Measurements from ENCODE around the gene PKIG. TPM values are rescaled to one million over a fixed set of nuclear protein-coding genes. Genes with fewer than 3 reads are reported as not detected.

Gene PKIG
- total RNA-seq, 2 experiments from 2014 or later: 31.7 to 46.9 TPM

- ChIA-PET CTCF (ENCODE audit: unreplicated experiment) (no interaction called here), POLR2A (no interaction called here)
- Histone ChIP-seq H3K4me3 (ENCODE audit: low read depth, low read length, poor library complexity, severe bottlenecking) (no peak overlapping the region), H4K20me1 (ENCODE audit: insufficient read depth, low read length) (no peaks in the 10 kb centered on the region), H3K4me1 (ENCODE audit: insufficient read depth, low read length, poor library complexity, severe bottlenecking) (peaks cover 51% of the 10 kb centered on the region), H3K4me2 (ENCODE audit: low read length) (peak overlapping the region; percentile 13; the same call in 1 of the 2 replicates), H3K9me3 (ENCODE audit: low read length) (no peaks in the 10 kb centered on the region), H3K9me2 (ENCODE audit: insufficient read depth, low read length) (no peaks in the 10 kb centered on the region), H2AFZ (ENCODE audit: low read length) (no peak overlapping the region), H3K36me3 (ENCODE audit: insufficient read depth, low read length) (peaks cover 83% of the 10 kb centered on the region), H3K79me2 (ENCODE audit: insufficient read depth, low read depth, low read length) (peaks cover 42% of the 10 kb centered on the region; the same call in 1 of the 2 replicates), H3K27ac (ENCODE audit: low read depth, low read length, poor library complexity, severe bottlenecking) (no peak overlapping the region)
- TF ChIP-seq CTCF (conservative IDR thresholded peaks at IDR 0.05; ENCODE audit: low read length): no peak
- no peak for TF ChIP-seq EZH2phosphoT487 (IDR thresholded peaks at IDR 0.05; ENCODE audit: borderline replicate concordance, low read depth, low read length)
- intact Hi-C loops (cut with micrococcal nuclease; ENCODE audit: unreplicated experiment): no loop called here
- no peak for DNase-seq (ENCODE audit: low spot score)
- no TSS peak for BruUV-seq (replicated peaks)
Measured at GRCh38 chr20:44600301-44600700, 17.9 kb downstream of the PKIG start.

GRCh38 chr20:44600758-44601201 is 18.4 kb downstream of the PKIG start:
- Histone ChIP-seq H3K4me1 (ENCODE audit: insufficient read depth, low read length, poor library complexity, severe bottlenecking) (peaks cover 48% of the 10 kb centered on the region), H4K20me1 (ENCODE audit: insufficient read depth, low read length) (no peaks in the 10 kb centered on the region), H3K27ac (ENCODE audit: low read depth, low read length, poor library complexity, severe bottlenecking) (no peak overlapping the region), H3K79me2 (ENCODE audit: insufficient read depth, low read depth, low read length) (peaks cover 42% of the 10 kb centered on the region; the same call in 1 of the 2 replicates), H3K4me2 (ENCODE audit: low read length) (peak overlapping the region; percentile 39; the same call in 1 of the 2 replicates), H3K9me3 (ENCODE audit: low read length) (no peaks in the 10 kb centered on the region; the same call in 1 of the 2 replicates), H3K4me3 (ENCODE audit: low read depth, low read length, poor library complexity, severe bottlenecking) (no peak overlapping the region), H3K36me3 (ENCODE audit: insufficient read depth, low read length) (peaks cover 86% of the 10 kb centered on the region), H2AFZ (ENCODE audit: low read length) (no peak overlapping the region), H3K9me2 (ENCODE audit: insufficient read depth, low read length) (no peaks in the 10 kb centered on the region)
- DNase-seq (ENCODE audit: low spot score): no peak
- no TSS peak for BruUV-seq (replicated peaks)
- intact Hi-C loops (cut with micrococcal nuclease; ENCODE audit: unreplicated experiment): no loop called here
- ChIA-PET POLR2A (no interaction called here), CTCF (ENCODE audit: unreplicated experiment) (no interaction called here)
- TF ChIP-seq EZH2phosphoT487 (IDR thresholded peaks at IDR 0.05; ENCODE audit: borderline replicate concordance, low read depth, low read length) (no peak), CTCF (conservative IDR thresholded peaks at IDR 0.05; ENCODE audit: low read length) (no peak)

- Histone ChIP-seq H2AFZ (ENCODE audit: low read length) (no peak overlapping the region), H3K36me3 (ENCODE audit: insufficient read depth, low read length) (peaks cover 87% of the 10 kb centered on the region), H3K4me2 (ENCODE audit: low read length) (peak overlapping the region; percentile 39), H3K4me3 (ENCODE audit: low read depth, low read length, poor library complexity, severe bottlenecking) (no peak overlapping the region), H3K79me2 (ENCODE audit: insufficient read depth, low read depth, low read length) (peaks cover 38% of the 10 kb centered on the region; the same call in 1 of the 2 replicates), H3K9me3 (ENCODE audit: low read length) (peaks cover under 1% of the 10 kb centered on the region; the same call in 1 of the 2 replicates), H3K27ac (ENCODE audit: low read depth, low read length, poor library complexity, severe bottlenecking) (peak overlapping the region; percentile 13), H3K9me2 (ENCODE audit: insufficient read depth, low read length) (no peaks in the 10 kb centered on the region), H3K4me1 (ENCODE audit: insufficient read depth, low read length, poor library complexity, severe bottlenecking) (peaks cover 43% of the 10 kb centered on the region), H4K20me1 (ENCODE audit: insufficient read depth, low read length) (no peaks in the 10 kb centered on the region)
- no TSS peak for BruUV-seq (replicated peaks)
- no peak for DNase-seq (ENCODE audit: low spot score)
- ChIA-PET CTCF (ENCODE audit: unreplicated experiment) (interaction anchor here (0.6 kb wide), 1 partner anchor 9 kb away, joined by 3 read pairs; no protein-coding TSS in a partner anchor), POLR2A (interaction anchor here (1.0 kb wide), 1 partner anchor 15 kb away, joined by 3 read pairs; no protein-coding TSS in a partner anchor)
- intact Hi-C loops (cut with micrococcal nuclease; ENCODE audit: unreplicated experiment): no loop called here
- TF ChIP-seq EZH2phosphoT487 (IDR thresholded peaks at IDR 0.05; ENCODE audit: borderline replicate concordance, low read depth, low read length) (no peak), CTCF (conservative IDR thresholded peaks at IDR 0.05; ENCODE audit: low read length) (no peak)
Measured at GRCh38 chr20:44601236-44601671, 18.9 kb downstream of the PKIG start.

All from OCI-LY7 (cell line).